Measurements from ENCODE around the gene CYB561D1.

The CYB561D1 gene

GRCh38 chr1:109530457-109531087 lies 36.7 kb downstream of the CYB561D1 start:
- no peak for DNase-seq (ENCODE audit: low read depth)

GRCh38 chr1:109531380-109531779 lies 37.5 kb downstream of the CYB561D1 start:
- DNase-seq (ENCODE audit: low read depth) = no peak

- no peak for DNase-seq (ENCODE audit: low read depth)
Observed at GRCh38 chr1:109531826-109532364, 38.0 kb downstream of the CYB561D1 start.

- DNase-seq (ENCODE audit: low read depth) = no peak
Observed at GRCh38 chr1:109532365-109533136, 38.7 kb downstream of the CYB561D1 start.

GRCh38 chr1:109534307-109534858 lies 40.5 kb downstream of the CYB561D1 start:
- DNase-seq (ENCODE audit: low read depth) = no peak

GRCh38 chr1:109535481-109535880 lies 41.6 kb downstream of the CYB561D1 start:
- no peak for DNase-seq (ENCODE audit: low read depth)

GRCh38 chr1:109535971-109536491 lies 42.1 kb downstream of the CYB561D1 start:
- DNase-seq (ENCODE audit: low read depth) = no peak

- no peak for DNase-seq (ENCODE audit: low read depth)
Observed at GRCh38 chr1:109537450-109538178, 43.7 kb downstream of the CYB561D1 start.

- no peak for DNase-seq (ENCODE audit: low read depth)
Observed at GRCh38 chr1:109538827-109539555, 45.1 kb downstream of the CYB561D1 start.

GRCh38 chr1:109539676-109540075 lies 45.8 kb downstream of the CYB561D1 start, which contains the start of gene GPR61:
GPR61 (plus strand) TSS chr1:109539872; CDS start chr1:109543023, 3,151 bp downstream.
- DNase-seq (ENCODE audit: low read depth) = no peak

- no peak for DNase-seq (ENCODE audit: low read depth)
Observed at GRCh38 chr1:109541102-109541501, 47.2 kb downstream of the CYB561D1 start.

GRCh38 chr1:109542657-109543056 lies 48.8 kb downstream of the CYB561D1 start:
- no peak for DNase-seq (ENCODE audit: low read depth)

GRCh38 chr1:109543283-109543987 lies 49.5 kb downstream of the CYB561D1 start:
- DNase-seq (ENCODE audit: low read depth) = no peak

- DNase-seq (ENCODE audit: low read depth) = no peak
Observed at GRCh38 chr1:109543988-109544735, 50.3 kb downstream of the CYB561D1 start.

- DNase-seq (ENCODE audit: low read depth) = peak; percentile 85
Observed at GRCh38 chr1:109546311-109547109, 52.6 kb downstream of the CYB561D1 start.

GRCh38 chr1:109547463-109548320 lies 53.8 kb downstream of the CYB561D1 start:
- no peak for DNase-seq (ENCODE audit: low read depth)

GRCh38 chr1:109548321-109549267 lies 54.7 kb downstream of the CYB561D1 start, which contains the start of gene GNAI3:
GNAI3 (plus strand) TSS chr1:109548615; CDS start chr1:109548721, 106 bp downstream.
- DNase-seq (ENCODE audit: low read depth) = peak; percentile 96
